Thyroid gland (tissue), 4 donors: ENCODE data around the gene PAK6. TPM values are rescaled to one million over a fixed set of nuclear protein-coding genes. Genes with fewer than 3 reads are reported as not detected.

Source experiments
- DNase-seq, 2 donors: peaks; one replicate each; pipeline ENCODE4 v3.0.0-alpha.2; 2019
- H3K27ac ChIP-seq, 3 donors: fragments of 200-600 bp; sonication (generic); 1 replicate in 2 of 3; 2 replicates in 1 of 3; pipeline ENCODE4 v1.5.1; 2016 to 2019; ENCODE audit warnings: mild to moderate bottlenecking in 1 of 3, moderate library complexity in 1 of 3
- H3K27me3 ChIP-seq: fragments of 200-600 bp; sonication (generic); one replicate; pipeline ENCODE4 v1.5.1; 2019
- H3K36me3 ChIP-seq, 2 donors: fragments of 200-600 bp; sonication (generic); one replicate each; pipeline ENCODE4 v1.5.1; 2016 to 2019
- H3K4me1 ChIP-seq, 2 donors: fragments of 200-600 bp; sonication (generic); one replicate each; pipeline ENCODE4 v1.5.1; 2017 to 2019
- H3K4me3 ChIP-seq, 3 donors: fragments of 200-600 bp; sonication (generic); replicated peaks in 1 of 3; 1 replicate in 2 of 3; 2 replicates in 1 of 3; pipeline ENCODE4 v1.5.1; 2016; ENCODE audit warnings: mild to moderate bottlenecking in 1 of 3
- H3K9me3 ChIP-seq: fragments of 200-600 bp; sonication (generic); one replicate; pipeline ENCODE4 v1.5.1; 2017
- POLR2A ChIP-seq, 2 donors: fragments of 450-650 bp; IDR thresholded peaks; one replicate each; pipeline ENCODE4 v1.6.1; 2017; ENCODE audit warnings: antibody characterized with exemption in 2 of 2, mild to moderate bottlenecking in 2 of 2, moderate library complexity in 1 of 2
- WGBS, 2 donors: methylation state at CpG; one replicate each; pipeline ENCODE4 v1.1.5; 2017; 5-methylcytosine and 5-hydroxymethylcytosine counted together
- intact Hi-C: fragments of 100-400 bp; cut with DNase I; formaldehyde crosslinking; loops from one replicate; pipeline ENCODE4 v1.15.1; 2023
- total RNA-seq, 4 donors: library from RNA; depleted of rRNA; stranded (reverse); fragments of >200 nt; gene quantifications; one replicate each; pipeline ENCODE4 v1.2.3, GENCODE V29; 2016
- TF ChIP-seq, protein P1 (sequence below), 6 experiments: fragments of 200-600 bp in 3 of 6; fragments of 450-650 bp in 3 of 6; sonication (generic) in 3 of 6; IDR thresholded peaks; one replicate each; pipeline ENCODE4 v1.5.1; 2016 to 2019; ENCODE audit warnings: antibody characterized with exemption in 6 of 6, mild to moderate bottlenecking in 2 of 6, inconsistent platforms in 1 of 6, moderate library complexity in 1 of 6

PAK6 gene
- total RNA-seq, 4 donors from 2014 or later = 33.9 to 63.4 (median 43.9) TPM

DNA sequence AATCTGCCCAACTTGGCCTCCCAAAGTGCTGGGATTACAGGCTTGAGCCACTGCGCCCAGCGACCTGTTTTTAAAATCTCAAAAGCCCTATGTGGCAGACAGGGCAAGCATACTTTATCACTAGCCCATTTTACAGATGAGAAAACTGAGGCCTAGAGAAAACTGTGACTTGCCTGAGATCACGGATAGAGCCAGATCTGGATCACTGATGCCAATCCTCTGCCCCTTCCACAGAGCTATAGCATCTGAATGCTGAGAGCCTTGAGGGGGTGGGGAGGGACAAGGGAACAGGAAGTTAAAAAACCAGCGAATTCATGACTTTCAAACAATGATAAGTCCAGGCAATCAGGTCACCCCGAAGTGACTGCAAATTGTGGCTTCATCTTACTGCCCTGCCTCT, 36.7 kb downstream of the PAK6 start:
- Histone ChIP-seq H3K9me3 (no peaks in the 10 kb centered on the region), H3K36me3 (peaks cover 3 to 6% of the 10 kb centered on the region in 2 donors), H3K27me3 (peaks cover 3% of the 10 kb centered on the region), H3K4me1 (peaks cover 7 to 27% of the 10 kb centered on the region in 2 donors), H3K4me3 (no peak overlapping the region), H3K27ac (no peak overlapping the region)
- DNase-seq = no peak
- TF ChIP-seq, protein P1, sequence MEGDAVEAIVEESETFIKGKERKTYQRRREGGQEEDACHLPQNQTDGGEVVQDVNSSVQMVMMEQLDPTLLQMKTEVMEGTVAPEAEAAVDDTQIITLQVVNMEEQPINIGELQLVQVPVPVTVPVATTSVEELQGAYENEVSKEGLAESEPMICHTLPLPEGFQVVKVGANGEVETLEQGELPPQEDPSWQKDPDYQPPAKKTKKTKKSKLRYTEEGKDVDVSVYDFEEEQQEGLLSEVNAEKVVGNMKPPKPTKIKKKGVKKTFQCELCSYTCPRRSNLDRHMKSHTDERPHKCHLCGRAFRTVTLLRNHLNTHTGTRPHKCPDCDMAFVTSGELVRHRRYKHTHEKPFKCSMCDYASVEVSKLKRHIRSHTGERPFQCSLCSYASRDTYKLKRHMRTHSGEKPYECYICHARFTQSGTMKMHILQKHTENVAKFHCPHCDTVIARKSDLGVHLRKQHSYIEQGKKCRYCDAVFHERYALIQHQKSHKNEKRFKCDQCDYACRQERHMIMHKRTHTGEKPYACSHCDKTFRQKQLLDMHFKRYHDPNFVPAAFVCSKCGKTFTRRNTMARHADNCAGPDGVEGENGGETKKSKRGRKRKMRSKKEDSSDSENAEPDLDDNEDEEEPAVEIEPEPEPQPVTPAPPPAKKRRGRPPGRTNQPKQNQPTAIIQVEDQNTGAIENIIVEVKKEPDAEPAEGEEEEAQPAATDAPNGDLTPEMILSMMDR (IDR thresholded peaks at IDR 0.05) = no peak
- no peak for TF ChIP-seq POLR2A (IDR thresholded peaks at IDR 0.05)
- WGBS, 2 donors = 84 to 91% methylated on average over 5 of the region's 5 CpGs
- intact Hi-C loops = no loop called here

DNA sequence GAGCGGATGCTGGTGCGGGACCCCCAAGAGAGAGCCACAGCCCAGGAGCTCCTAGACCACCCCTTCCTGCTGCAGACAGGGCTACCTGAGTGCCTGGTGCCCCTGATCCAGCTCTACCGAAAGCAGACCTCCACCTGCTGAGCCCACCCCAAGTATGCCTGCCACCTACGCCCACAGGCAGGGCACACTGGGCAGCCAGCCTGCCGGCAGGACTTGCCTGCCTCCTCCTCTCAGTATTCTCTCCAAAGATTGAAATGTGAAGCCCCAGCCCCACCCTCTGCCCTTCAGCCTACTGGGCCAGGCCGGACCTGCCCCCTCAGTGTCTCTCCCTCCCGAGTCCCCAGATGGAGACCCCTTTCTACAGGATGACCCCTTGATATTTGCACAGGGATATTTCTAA, 37.1 kb downstream of the PAK6 start:
- no peaks in the 10 kb centered on the region for H3K9me3 ChIP-seq
- peaks cover 7% of the 10 kb centered on the region for H3K27me3 ChIP-seq
- no peak for TF ChIP-seq POLR2A (IDR thresholded peaks at IDR 0.05)
- TF ChIP-seq, protein P1 (IDR thresholded peaks at IDR 0.05) = no peak
- DNase-seq = no peak
- no peak overlapping the region for H3K27ac ChIP-seq
- peaks cover 3 to 6% of the 10 kb centered on the region in 2 donors for H3K36me3 ChIP-seq
- intact Hi-C loops = no loop called here
- peaks cover 7 to 23% of the 10 kb centered on the region in 2 donors for H3K4me1 ChIP-seq
- 93 to 95% methylated on average over 6 to 7 of the region's 7 CpGs for WGBS, 2 donors
- H3K4me3 ChIP-seq = no peak overlapping the region

DNA sequence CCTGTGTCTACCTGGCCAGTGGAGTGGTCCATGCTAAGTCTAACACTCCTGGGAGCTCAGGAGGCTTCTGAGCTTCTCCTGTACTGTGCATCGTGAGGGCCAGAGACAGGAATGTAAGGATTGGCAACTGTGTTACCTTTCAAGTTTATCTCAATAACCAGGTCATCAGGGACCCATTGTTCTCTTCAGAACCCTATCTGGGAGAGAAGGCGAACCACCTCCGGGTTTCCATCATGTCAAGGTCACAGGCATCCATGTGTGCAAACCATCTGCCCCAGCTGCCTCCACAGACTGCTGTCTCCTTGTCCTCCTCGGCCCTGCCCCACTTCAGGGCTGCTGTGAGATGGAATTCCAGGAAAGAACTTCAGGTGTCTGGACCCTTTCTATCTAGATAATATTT, 38.1 kb downstream of the PAK6 start:
- TF ChIP-seq POLR2A (IDR thresholded peaks at IDR 0.05) = no peak
- TF ChIP-seq, protein P1 (IDR thresholded peaks at IDR 0.05) = no peak
- intact Hi-C loops = no loop called here
- no peaks in the 10 kb centered on the region for H3K9me3 ChIP-seq

DNA sequence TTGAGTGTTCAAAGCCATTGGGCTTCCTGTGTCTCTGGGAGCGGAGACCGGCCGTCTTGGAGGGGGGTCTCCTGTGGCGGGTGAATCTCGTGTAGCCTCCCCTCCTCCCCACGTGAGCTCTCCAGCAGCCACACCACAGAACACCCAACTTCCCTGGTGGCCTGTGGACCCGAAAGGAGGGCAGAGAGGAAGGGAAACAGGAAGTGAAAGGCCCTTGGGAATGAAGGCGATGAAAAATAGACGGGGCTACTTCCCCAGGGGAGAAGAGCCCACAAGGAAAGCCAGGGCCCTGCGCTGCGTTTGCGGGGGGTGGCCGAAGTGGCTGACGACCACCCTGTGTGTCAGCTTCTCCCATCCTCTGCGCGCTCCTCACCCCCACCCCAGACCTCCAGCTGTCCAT, 38.6 kb downstream of the PAK6 start:
- intact Hi-C loops = no loop called here
- peaks cover 7% of the 10 kb centered on the region for H3K27me3 ChIP-seq
- no peak overlapping the region for H3K4me3 ChIP-seq
- DNase-seq = no peak
- no peak overlapping the region for H3K27ac ChIP-seq
- TF ChIP-seq, protein P1 (IDR thresholded peaks at IDR 0.05) = no peak
- no peak for TF ChIP-seq POLR2A (IDR thresholded peaks at IDR 0.05)
- H3K9me3 ChIP-seq = no peaks in the 10 kb centered on the region
- WGBS, 2 donors = 64 to 81% methylated on average over 16 of the region's 16 CpGs
- peaks cover 12 to 36% of the 10 kb centered on the region in 2 donors for H3K4me1 ChIP-seq
- H3K36me3 ChIP-seq = peaks cover 3 to 6% of the 10 kb centered on the region in 2 donors

More for the DNA sequence above, 38.1 kb downstream of the PAK6 start:
- Histone ChIP-seq H3K27ac (no peak overlapping the region), H3K4me1 (peaks cover 7 to 30% of the 10 kb centered on the region in 2 donors), H3K4me3 (no peak overlapping the region), H3K36me3 (peaks cover 3 to 6% of the 10 kb centered on the region in 2 donors), H3K27me3 (peaks cover 7% of the 10 kb centered on the region)
- no peak for DNase-seq
- 83 to 87% methylated on average over 4 of the region's 4 CpGs for WGBS, 2 donors

DNA sequence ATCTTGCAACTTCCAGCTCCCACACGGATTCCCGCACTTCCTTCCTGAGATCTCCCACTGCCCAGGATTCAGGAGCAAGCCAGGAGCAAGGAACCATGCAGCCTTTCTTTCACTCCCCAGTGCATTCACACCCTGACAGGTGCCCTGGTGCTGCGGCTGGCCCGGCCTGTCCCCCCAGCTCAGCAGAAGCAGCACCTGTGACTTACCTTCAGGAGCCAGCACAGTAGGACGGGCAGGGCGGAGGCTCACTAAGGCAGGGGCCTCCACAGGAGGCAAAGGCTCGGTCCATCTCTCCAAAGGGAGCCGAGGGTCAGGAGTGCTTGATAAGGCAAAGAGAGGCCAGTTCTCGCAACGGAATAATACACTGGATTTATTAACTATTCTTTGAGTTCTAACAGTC, 39.2 kb downstream of the PAK6 start:
- peaks cover 12% of the 10 kb centered on the region for H3K27me3 ChIP-seq
- WGBS, 2 donors = 61 to 76% methylated on average over 9 to 10 of the region's 10 CpGs
- no peak overlapping the region for H3K27ac ChIP-seq
- intact Hi-C loops = no loop called here
- H3K4me3 ChIP-seq = no peak overlapping the region
- TF ChIP-seq POLR2A (IDR thresholded peaks at IDR 0.05) = no peak
- TF ChIP-seq, protein P1 (IDR thresholded peaks at IDR 0.05) = no peak
- DNase-seq = no peak
- H3K4me1 ChIP-seq = peaks cover 17 to 41% of the 10 kb centered on the region in 2 donors
- H3K9me3 ChIP-seq = no peaks in the 10 kb centered on the region
- H3K36me3 ChIP-seq = peaks cover 3 to 6% of the 10 kb centered on the region in 2 donors
